GM23338 (cell line): Measurements from ENCODE around the gene GNPDA2. TPM values are rescaled to one million over a fixed set of nuclear protein-coding genes. Genes with fewer than 3 reads are reported as not detected.

Experiments used
- ATAC-seq: fragments of 200-7000 bp; cut with Tn5 transposase; 3 replicates; pipeline ENCODE4 v1.9.1; 2020
- DNase-seq: peaks from one replicate; pipeline ENCODE4 v3.0.0-alpha.2; 2015; ENCODE audit warnings: low spot score
- H2AFZ ChIP-seq: fragments of 200-600 bp; sonication (generic); 2 replicates; pipeline ENCODE4 v1.8.0; 2016; ENCODE audit warnings: antibody characterized with exemption, mild to moderate bottlenecking, moderate library complexity
- H3F3A ChIP-seq: fragments of 200-600 bp; sonication (generic); replicated peaks from 2 replicates; pipeline ENCODE4 v1.8.0; 2017; ENCODE audit warnings: antibody characterized with exemption, mixed run types, low read depth
- H3K27ac ChIP-seq: fragments of 200-600 bp; sonication (generic); 2 replicates; pipeline ENCODE4 v1.6.1; 2016; ENCODE audit warnings: low read depth
- H3K27me3 ChIP-seq: fragments of 200-600 bp; sonication (generic); 2 replicates; pipeline ENCODE4 v1.8.0; 2016; ENCODE audit warnings: mild to moderate bottlenecking, mixed run types, moderate library complexity; ENCODE audit not compliant: insufficient read depth
- H3K36me3 ChIP-seq: fragments of 200-600 bp; sonication (generic); 2 replicates; pipeline ENCODE4 v1.8.0; 2016; ENCODE audit warnings: mild to moderate bottlenecking; ENCODE audit not compliant: insufficient read depth
- H3K4me1 ChIP-seq: fragments of 200-600 bp; sonication (generic); 2 replicates; pipeline ENCODE4 v1.8.0; 2016; ENCODE audit warnings: mild to moderate bottlenecking, moderate library complexity; ENCODE audit not compliant: insufficient read depth
- H3K4me2 ChIP-seq: fragments of 200-600 bp; sonication (generic); 2 replicates; pipeline ENCODE4 v1.7.1; 2017; ENCODE audit warnings: mixed run types
- H3K4me3 ChIP-seq: fragments of 200-600 bp; sonication (generic); 2 replicates; pipeline ENCODE4 v1.6.1; 2016; ENCODE audit warnings: mixed run types
- H3K79me2 ChIP-seq: fragments of 200-600 bp; sonication (generic); replicated peaks from 2 replicates; pipeline ENCODE4 v1.8.0; 2017; ENCODE audit warnings: mild to moderate bottlenecking; ENCODE audit not compliant: insufficient read depth
- H3K9me2 ChIP-seq: fragments of 200-600 bp; sonication (generic); 2 replicates; pipeline ENCODE4 v1.8.0; 2017; ENCODE audit not compliant: insufficient read depth
- H4K20me1 ChIP-seq: fragments of 200-600 bp; sonication (generic); replicated peaks from 2 replicates; pipeline ENCODE4 v1.8.0; 2017; ENCODE audit warnings: mild to moderate bottlenecking; ENCODE audit not compliant: insufficient read depth
- H3K27ac Mint-ChIP-seq: 2 replicates; pipeline ENCODE4 v1.8.0; 2020; ENCODE audit warnings: inconsistent platforms, mild to moderate bottlenecking, moderate library complexity, mixed read lengths
- H3K27me3 Mint-ChIP-seq: 3 replicates; pipeline ENCODE4 v1.8.0; 2022; ENCODE audit warnings: low read depth, mild to moderate bottlenecking, moderate library complexity, mixed read lengths, inconsistent platforms; ENCODE audit not compliant: insufficient read depth, poor library complexity
- H3K36me3 Mint-ChIP-seq: 3 replicates; pipeline ENCODE4 v1.8.0; 2021; ENCODE audit warnings: low read depth, mild to moderate bottlenecking, inconsistent platforms, moderate library complexity, mixed read lengths
- H3K4me1 Mint-ChIP-seq: 3 replicates; pipeline ENCODE4 v1.8.0; 2020; ENCODE audit warnings: mild to moderate bottlenecking, inconsistent platforms, mixed read lengths
- H3K4me3 Mint-ChIP-seq: 3 replicates; pipeline ENCODE4 v1.8.0; 2021; ENCODE audit warnings: moderate library complexity, mild to moderate bottlenecking, inconsistent platforms, mixed read lengths
- H3K9me3 Mint-ChIP-seq: 3 replicates; pipeline ENCODE4 v1.8.0; 2020; ENCODE audit warnings: moderate library complexity, mild to moderate bottlenecking, inconsistent platforms, mixed read lengths
- CREB1 ChIP-seq: fragments of 250-450 bp; sonication (Bioruptor Pico); IDR thresholded peaks from 2 replicates; pipeline ENCODE4 v1.5.0; 2020; ENCODE audit warnings: low read depth, mild to moderate bottlenecking, moderate library complexity
- CTCF ChIP-seq, 2 experiments: fragments of 200-600 bp in 1 of 2; sonication (generic) in 1 of 2; conservative IDR thresholded peaks; 2 replicates each; pipeline versions ENCODE4 v1.5.1 to v1.6.1; 2016 to 2017; ENCODE audit warnings: antibody characterized with exemption in 2 of 2, low read depth in 2 of 2, mild to moderate bottlenecking in 2 of 2, moderate library complexity in 1 of 2
- EZH2 ChIP-seq: fragments of 200-600 bp; sonication (generic); IDR thresholded peaks from one replicate; pipeline ENCODE4 v1.8.0; 2017; ENCODE audit warnings: antibody characterized with exemption, mild to moderate bottlenecking, low read depth; ENCODE audit not compliant: unreplicated experiment
- EZH2phosphoT487 ChIP-seq: fragments of 200-600 bp; sonication (generic); IDR thresholded peaks from one replicate; pipeline ENCODE4 v1.8.1; 2018; ENCODE audit warnings: antibody characterized with exemption; ENCODE audit not compliant: unreplicated experiment
- JUNB ChIP-seq: IDR thresholded peaks from one replicate; pipeline ENCODE4 v1.6.1; 2016; ENCODE audit warnings: antibody characterized with exemption; ENCODE audit not compliant: unreplicated experiment
- NANOG ChIP-seq: IDR thresholded peaks from 2 replicates; pipeline ENCODE4 v1.6.1; 2016; ENCODE audit warnings: antibody characterized with exemption, borderline replicate concordance
- POLR2AphosphoS5 ChIP-seq: IDR thresholded peaks from 2 replicates; pipeline ENCODE4 v1.6.1; 2016; ENCODE audit warnings: antibody characterized with exemption, low read depth
- ZNF114 ChIP-seq: fragments of 250-450 bp; sonication (Bioruptor Pico); IDR thresholded peaks from 2 replicates; pipeline ENCODE4 v1.5.0; 2020; ENCODE audit warnings: mild to moderate bottlenecking, moderate library complexity
- ZNF331 ChIP-seq: fragments of 250-450 bp; sonication (Bioruptor Pico); IDR thresholded peaks from 2 replicates; pipeline ENCODE4 v1.5.0; 2020; ENCODE audit warnings: low read depth, mild to moderate bottlenecking, moderate library complexity
- polyA plus RNA-seq: library from polyadenylated mRNA; unstranded; fragments of >200 nt; fragmentation: Nextera tagmentation; extraction: Ambion mirVana; gene quantifications from 2 replicates; pipeline ENCODE4 v1.2.1, GENCODE V29; 2016
- total RNA-seq: library from RNA; depleted of rRNA; stranded (reverse); fragments of >200 nt; shearing (Covaris generic); gene quantifications from 2 replicates; pipeline ENCODE4 v1.2.3, GENCODE V29; 2014
- TF ChIP-seq, protein P1 (sequence below): IDR thresholded peaks from 2 replicates; pipeline ENCODE4 v1.6.1; 2016; ENCODE audit warnings: antibody characterized with exemption
- TF ChIP-seq, protein P2 (sequence below): IDR thresholded peaks from one replicate; pipeline ENCODE4 v1.6.1; 2018; ENCODE audit warnings: antibody characterized with exemption; ENCODE audit not compliant: unreplicated experiment

Gene GNPDA2
- total and polyA plus RNA-seq, 2 experiments from 2014 or later = 6.4 to 7.7 TPM

DNA sequence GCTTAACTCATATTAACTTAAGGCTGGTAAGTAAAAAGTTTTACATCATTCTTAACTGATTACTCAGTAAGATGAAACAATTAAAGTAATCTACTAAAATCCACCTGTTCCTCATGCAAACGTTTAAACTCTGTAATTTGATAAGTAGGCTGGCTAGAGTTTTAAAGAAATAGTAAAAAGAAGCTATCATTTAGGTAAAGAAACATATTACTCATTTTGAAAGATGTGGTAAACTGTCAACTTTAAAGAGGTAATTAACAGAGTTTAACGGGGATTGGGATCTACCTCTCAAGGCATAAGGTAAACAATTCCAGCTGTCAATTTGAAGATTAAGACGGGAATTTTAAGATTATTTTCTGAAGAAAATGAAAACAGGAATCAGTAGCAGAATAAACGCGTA, 9.8 kb downstream of the GNPDA2 start (continued):
- TF ChIP-seq, protein P1, sequence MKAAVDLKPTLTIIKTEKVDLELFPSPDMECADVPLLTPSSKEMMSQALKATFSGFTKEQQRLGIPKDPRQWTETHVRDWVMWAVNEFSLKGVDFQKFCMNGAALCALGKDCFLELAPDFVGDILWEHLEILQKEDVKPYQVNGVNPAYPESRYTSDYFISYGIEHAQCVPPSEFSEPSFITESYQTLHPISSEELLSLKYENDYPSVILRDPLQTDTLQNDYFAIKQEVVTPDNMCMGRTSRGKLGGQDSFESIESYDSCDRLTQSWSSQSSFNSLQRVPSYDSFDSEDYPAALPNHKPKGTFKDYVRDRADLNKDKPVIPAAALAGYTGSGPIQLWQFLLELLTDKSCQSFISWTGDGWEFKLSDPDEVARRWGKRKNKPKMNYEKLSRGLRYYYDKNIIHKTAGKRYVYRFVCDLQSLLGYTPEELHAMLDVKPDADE = no peak
- TF ChIP-seq NANOG (no peak), ZNF114 (no peak), JUNB (no peak)

DNA sequence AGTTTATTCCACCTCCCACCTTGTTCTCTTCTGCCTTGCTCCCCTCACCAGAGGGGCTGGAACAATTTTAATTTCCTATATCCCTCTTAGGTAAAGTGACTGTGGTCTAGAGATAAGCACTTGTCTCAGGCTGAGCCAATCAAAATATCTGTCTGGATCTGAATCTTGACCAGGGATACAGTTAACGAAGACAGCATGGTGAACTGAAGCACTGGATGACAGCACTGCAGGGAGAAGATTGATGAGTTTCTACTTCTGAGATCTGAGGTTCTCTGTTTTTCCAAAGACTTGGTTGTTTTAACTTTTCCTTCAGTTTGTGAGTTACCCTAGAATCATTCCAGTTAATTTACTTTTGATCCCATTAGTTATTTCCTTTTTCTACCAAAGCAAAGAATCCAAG, 13.2 kb downstream of the GNPDA2 start:
- Histone ChIP-seq H3K4me3 (no peak overlapping the region), H3K4me2 (no peak overlapping the region), H3K4me1 (no peaks in the 10 kb centered on the region), H3F3A (no peaks in the 10 kb centered on the region), H4K20me1 (no peaks in the 10 kb centered on the region), H3K27ac (no peak overlapping the region), H3K36me3 (no peaks in the 10 kb centered on the region), H2AFZ (no peak overlapping the region), H3K9me2 (no peaks in the 10 kb centered on the region), H3K79me2 (peaks cover 5% of the 10 kb centered on the region; the same call in 1 of the 2 replicates), H3K27me3 (no peaks in the 10 kb centered on the region)
- 0 out of 3 replicates have a peak, but pooled peaks cover 3% of the 10 kb centered on the region for H3K4me1 Mint-ChIP-seq
- H3K36me3 Mint-ChIP-seq = 0 out of 3 replicates have a peak, but pooled peaks cover 3% of the 10 kb centered on the region
- H3K27ac Mint-ChIP-seq = no peak overlapping the region
- ATAC-seq = no peak
- H3K27me3 Mint-ChIP-seq = no peaks in the 10 kb centered on the region
- TF ChIP-seq EZH2 (no peak), NANOG (no peak), EZH2phosphoT487 (no peak)
- no peak overlapping the region for H3K4me3 Mint-ChIP-seq
- DNase-seq = no peak
- no peaks in the 10 kb centered on the region for H3K9me3 Mint-ChIP-seq

DNA sequence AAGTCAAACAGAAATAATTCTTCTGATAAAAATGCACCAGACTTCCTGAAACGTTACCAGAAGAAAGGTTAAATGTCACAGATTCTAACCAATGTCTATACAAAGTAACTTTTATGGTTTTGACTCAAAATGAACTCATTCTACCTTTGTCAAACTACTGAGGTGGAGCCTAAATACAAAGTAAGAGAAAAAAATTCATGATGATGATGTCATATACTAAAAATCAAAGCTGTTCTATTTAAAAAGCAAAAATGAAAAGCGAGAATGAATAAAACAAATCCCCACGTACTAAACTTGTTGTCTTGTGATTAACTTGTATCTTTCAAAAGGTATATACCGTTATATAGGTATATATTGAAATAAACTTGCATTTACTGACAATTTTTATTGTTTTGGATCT, 21.7 kb downstream of the GNPDA2 start:
- H3K4me3 ChIP-seq = no peak overlapping the region
- Mint-ChIP-seq H3K9me3 (no peaks in the 10 kb centered on the region), H3K27me3 (no peaks in the 10 kb centered on the region)

More for the DNA sequence above, 21.7 kb downstream of the GNPDA2 start:
- no peaks in the 10 kb centered on the region for H3K79me2 ChIP-seq
- no peaks in the 10 kb centered on the region for H3K36me3 ChIP-seq
- no peaks in the 10 kb centered on the region for H3K9me2 ChIP-seq
- Mint-ChIP-seq H3K4me1 (peaks cover 5% of the 10 kb centered on the region), H3K36me3 (peaks cover 14% of the 10 kb centered on the region; the same call in 2 of the 3 replicates), H3K27ac (no peak overlapping the region), H3K4me3 (no peak overlapping the region)
- H3F3A ChIP-seq = no peaks in the 10 kb centered on the region
- no peak overlapping the region for H3K27ac ChIP-seq
- no peak overlapping the region for H2AFZ ChIP-seq
- H3K27me3 ChIP-seq = no peaks in the 10 kb centered on the region
- TF ChIP-seq, protein P2, sequence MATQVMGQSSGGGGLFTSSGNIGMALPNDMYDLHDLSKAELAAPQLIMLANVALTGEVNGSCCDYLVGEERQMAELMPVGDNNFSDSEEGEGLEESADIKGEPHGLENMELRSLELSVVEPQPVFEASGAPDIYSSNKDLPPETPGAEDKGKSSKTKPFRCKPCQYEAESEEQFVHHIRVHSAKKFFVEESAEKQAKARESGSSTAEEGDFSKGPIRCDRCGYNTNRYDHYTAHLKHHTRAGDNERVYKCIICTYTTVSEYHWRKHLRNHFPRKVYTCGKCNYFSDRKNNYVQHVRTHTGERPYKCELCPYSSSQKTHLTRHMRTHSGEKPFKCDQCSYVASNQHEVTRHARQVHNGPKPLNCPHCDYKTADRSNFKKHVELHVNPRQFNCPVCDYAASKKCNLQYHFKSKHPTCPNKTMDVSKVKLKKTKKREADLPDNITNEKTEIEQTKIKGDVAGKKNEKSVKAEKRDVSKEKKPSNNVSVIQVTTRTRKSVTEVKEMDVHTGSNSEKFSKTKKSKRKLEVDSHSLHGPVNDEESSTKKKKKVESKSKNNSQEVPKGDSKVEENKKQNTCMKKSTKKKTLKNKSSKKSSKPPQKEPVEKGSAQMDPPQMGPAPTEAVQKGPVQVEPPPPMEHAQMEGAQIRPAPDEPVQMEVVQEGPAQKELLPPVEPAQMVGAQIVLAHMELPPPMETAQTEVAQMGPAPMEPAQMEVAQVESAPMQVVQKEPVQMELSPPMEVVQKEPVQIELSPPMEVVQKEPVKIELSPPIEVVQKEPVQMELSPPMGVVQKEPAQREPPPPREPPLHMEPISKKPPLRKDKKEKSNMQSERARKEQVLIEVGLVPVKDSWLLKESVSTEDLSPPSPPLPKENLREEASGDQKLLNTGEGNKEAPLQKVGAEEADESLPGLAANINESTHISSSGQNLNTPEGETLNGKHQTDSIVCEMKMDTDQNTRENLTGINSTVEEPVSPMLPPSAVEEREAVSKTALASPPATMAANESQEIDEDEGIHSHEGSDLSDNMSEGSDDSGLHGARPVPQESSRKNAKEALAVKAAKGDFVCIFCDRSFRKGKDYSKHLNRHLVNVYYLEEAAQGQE = no peak
- TF ChIP-seq NANOG = no peak
- no peak for TF ChIP-seq EZH2
- no peak for TF ChIP-seq CTCF (conservative IDR thresholded peaks at IDR 0.05; ENCODE audit: low read depth in 2 of 2)
- no peak for TF ChIP-seq ZNF331
- no peak for TF ChIP-seq CREB1 (CRISPR knock-in tag)
- no peak for TF ChIP-seq EZH2phosphoT487
- no peak for TF ChIP-seq POLR2AphosphoS5
- TF ChIP-seq JUNB = no peak
- no peak overlapping the region for H3K4me2 ChIP-seq
- no peaks in the 10 kb centered on the region for H4K20me1 ChIP-seq
- DNase-seq (no peak), ATAC-seq (no peak)
- H3K4me1 ChIP-seq = no peaks in the 10 kb centered on the region
